HG03280 (cell line): ENCODE measurements around the gene SLC44A1.
"Not testable (repeated sequence)": the region's sequence is repeated elsewhere in the genome, so short reads cannot be mapped to it uniquely, and the experiment has no call there.

Experiments
- ATAC-seq: cut with Tn5 transposase; IDR thresholded peaks from one replicate; pipeline ENCODE4 v1.9.1; 2021; ENCODE audit warnings: mild to moderate bottlenecking, moderate library complexity; ENCODE audit not compliant: unreplicated experiment

The SLC44A1 gene

DNA sequence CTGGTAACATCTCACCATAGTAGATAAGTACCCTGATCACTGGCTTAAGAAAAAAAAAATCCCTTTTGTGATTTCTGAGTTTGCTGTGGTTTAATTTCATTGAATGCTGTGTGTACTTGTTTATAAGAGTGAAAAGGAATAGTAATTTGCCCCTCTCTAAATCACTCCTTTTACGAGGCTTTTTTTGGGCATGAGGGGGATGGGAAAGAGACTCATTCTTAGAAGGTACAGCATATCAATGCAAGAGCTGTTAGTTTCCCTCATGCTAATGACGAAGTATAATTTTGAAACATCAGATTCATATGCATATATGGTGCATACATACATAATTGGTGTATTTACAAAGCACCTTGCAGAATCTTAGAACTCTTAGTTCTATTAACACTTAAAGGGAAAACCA, 2.4 kb upstream of the SLC44A1 start:
- ATAC-seq, result no peak

DNA sequence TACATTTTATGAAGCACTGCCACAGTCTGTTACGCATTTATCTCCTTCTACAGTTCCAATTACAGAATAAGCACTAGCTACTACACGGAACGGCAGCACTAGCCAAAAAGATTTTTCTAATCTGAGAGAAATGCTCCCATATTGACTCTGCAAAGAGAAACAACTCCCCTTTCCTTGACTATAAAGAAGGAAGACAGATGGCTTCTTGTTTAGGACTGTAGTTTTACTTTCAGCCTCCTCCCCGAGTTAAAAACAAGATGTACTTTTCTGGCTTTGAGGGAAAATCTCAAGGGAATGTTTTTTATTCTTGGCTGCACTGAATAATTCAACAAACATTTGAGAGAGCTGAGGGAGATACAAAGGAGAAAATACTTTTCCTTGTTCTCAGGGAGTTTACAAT, 1.9 kb upstream of the SLC44A1 start:
- no peak for ATAC-seq

DNA sequence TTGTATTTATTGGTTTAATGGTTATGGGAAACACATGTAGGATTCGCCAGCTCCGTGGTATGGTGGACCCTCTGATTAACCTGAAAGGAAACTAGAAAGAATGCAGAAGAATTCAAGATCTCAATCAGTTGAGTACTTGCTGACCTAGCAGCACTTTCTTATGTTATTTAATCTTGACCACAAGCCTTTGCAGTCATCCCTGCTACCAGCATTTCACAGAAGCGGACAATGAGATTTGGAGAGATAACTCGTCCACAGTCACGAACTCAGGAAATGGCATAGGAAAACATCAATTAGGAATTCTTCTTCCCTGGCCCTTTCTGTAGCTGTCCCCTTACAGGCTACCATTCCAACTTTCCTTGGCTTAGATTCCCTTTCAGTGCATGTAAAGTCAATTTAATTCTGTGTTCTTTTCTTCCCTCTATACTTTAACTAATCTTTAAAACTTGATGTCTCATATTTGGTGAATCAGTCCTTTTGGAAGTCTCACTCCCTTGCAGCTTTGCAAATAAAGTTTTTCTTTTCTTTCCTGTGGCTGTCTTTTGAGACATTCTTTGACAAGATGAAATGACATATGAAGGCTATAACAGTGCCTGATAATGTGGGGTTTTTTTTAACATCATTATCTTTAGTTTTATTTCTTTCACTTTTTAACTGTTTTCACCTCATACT, 1.3 kb upstream of the SLC44A1 start:
- ATAC-seq, result no peak

GRCh38 chr9:105244734-105245028, 230 bp downstream of the SLC44A1 start:
- ATAC-seq, result peak; percentile 57

DNA sequence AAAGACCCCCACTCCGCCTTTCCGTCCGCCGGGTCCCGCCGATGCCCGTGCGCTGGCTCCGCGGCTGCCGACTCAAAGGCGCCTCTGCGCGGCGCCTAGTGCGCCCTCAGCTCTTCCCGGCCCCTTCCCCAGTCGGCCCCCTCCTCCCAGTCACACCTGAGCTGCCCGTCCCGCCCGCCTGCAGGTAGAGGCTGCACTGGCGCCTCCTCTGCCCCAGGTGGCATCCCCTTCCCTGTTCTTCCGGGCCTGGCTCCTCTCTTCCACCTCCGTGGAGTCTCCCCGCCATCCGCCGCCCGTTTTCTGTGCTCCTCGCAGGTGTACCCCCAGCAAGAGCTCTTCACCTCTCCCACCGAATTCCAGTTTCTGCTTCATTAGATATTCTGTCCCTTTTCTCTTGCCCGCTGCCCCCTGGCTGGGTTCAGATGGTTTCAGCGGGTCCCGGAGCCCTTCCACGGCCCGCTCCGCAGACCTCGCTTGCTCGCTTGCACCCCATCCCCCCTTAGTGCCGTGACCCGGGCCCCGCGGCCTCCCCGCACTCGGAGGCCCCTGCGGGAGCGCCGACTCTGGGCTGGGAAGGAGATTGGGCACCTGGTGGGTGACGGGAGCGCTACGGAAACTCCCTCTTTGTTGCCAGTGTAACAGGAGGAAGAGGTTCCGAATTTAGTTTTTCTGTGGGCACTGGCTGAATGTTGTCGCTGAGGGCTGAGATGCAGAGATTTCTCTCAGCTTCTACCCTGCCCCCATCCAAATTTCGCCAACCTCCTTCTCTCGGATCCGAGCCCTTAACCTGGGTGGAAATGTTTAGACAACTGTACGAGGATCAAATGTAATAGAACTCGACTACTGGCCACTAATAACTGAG, 809 bp downstream of the SLC44A1 start:
- peak; percentile 8 for ATAC-seq

DNA sequence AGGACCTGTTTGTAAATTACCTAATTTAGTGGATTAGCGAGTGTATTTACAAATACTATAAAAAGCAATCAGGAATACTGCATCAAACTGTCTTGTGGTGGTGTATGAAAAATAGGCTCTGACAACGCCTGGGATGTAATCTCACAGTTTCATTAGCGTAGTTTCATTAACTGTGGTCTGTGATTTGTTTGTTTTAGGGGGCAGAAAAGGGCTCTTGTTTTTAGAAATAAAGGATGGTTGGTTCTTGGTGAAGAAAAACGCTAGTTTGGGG, 1.4 kb downstream of the SLC44A1 start:
- no peak for ATAC-seq

GRCh38 chr9:105246656-105247173, 2.3 kb downstream of the SLC44A1 start:
- no peak for ATAC-seq

DNA sequence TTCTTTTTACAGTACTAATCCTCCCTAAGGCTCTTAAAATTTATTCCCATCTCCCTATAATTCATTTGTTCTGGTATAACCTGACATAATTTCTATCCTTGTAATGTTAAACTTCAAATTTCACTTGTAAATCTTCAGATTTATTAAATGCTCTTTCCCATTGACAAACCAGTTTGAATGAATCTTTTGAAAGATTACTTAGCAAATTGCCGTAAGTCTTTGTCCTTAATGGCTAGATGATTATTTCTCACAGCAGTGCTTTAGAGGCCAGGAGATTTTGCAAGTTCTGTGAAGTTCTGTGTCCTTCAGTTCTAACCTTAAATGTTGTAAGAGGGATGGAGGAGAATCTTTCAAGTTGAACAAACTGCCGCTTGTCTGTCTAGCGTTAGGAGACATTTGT, 4.2 kb downstream of the SLC44A1 start:
- ATAC-seq, result no peak

- no peak for ATAC-seq
Measured at GRCh38 chr9:105251133-105251532, 6.7 kb downstream of the SLC44A1 start.

- ATAC-seq, result no peak
Measured at GRCh38 chr9:105251733-105252404, 7.4 kb downstream of the SLC44A1 start.

- ATAC-seq, result no peak
Measured at GRCh38 chr9:105252405-105252756, 7.9 kb downstream of the SLC44A1 start.

DNA sequence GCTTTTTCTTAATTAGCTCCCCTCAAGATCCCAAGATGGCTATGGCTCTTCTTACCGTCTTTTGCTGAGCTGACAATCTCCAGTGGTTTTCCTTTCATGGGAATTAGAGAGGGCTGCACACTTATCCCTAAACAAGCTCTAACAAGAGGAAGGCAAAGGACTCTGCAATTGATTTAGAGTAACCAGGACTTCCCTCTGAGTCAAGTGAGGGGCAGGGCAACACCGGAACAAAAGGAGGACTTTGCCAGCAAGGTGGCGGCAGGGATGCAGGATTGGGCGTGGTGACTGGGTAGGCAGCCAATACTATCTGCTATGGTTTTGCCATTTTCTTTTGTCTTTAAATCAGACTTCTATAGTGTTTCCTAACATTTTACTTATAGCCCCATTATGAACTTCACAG, 9.8 kb downstream of the SLC44A1 start:
- ATAC-seq, result no peak

- ATAC-seq, result no peak
Measured at GRCh38 chr9:105255421-105255820, 11.0 kb downstream of the SLC44A1 start.

DNA sequence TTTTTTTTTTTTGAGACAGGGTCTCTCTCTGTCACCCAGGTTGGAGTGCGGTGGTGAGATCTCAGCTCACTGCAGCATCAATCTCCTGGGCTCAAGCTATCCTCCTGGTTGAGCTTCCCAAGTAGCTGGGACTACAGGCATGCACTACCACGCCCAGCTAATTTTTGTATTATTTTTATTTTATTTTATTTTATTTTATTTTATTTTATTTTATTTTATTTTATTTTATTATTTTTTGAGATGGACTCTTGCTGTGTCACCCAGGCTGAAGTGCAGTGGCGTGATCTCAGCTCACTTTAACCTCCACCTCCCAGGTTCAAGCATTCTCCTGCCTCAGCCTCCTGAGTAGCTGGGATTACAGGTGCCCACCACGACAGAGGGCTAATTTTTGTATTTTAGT, 12.1 kb downstream of the SLC44A1 start:
- not testable (repeated sequence) for ATAC-seq

DNA sequence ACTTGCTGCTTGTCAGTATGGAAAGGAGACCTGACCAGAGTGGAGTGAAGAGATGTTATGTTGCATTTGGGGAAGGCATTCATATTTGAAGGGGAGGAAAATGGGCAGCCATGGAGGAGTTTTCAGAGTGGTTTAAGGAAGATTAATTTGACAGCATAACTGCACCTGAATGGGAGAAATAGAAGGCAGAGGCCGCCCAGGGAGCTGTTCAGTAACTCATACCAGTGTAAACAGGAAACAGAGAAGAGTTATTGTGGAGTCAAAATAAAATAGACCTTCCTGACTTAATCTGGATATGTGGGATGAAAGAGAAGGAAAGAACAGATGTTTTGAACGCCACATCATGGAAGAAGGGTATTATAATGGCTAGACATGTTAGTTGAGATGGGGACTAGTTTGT, 13.4 kb downstream of the SLC44A1 start:
- no peak for ATAC-seq

GRCh38 chr9:105258225-105258737, 13.8 kb downstream of the SLC44A1 start:
- no peak for ATAC-seq

GRCh38 chr9:105259274-105259673, 14.8 kb downstream of the SLC44A1 start:
- ATAC-seq, result peak; percentile 8

DNA sequence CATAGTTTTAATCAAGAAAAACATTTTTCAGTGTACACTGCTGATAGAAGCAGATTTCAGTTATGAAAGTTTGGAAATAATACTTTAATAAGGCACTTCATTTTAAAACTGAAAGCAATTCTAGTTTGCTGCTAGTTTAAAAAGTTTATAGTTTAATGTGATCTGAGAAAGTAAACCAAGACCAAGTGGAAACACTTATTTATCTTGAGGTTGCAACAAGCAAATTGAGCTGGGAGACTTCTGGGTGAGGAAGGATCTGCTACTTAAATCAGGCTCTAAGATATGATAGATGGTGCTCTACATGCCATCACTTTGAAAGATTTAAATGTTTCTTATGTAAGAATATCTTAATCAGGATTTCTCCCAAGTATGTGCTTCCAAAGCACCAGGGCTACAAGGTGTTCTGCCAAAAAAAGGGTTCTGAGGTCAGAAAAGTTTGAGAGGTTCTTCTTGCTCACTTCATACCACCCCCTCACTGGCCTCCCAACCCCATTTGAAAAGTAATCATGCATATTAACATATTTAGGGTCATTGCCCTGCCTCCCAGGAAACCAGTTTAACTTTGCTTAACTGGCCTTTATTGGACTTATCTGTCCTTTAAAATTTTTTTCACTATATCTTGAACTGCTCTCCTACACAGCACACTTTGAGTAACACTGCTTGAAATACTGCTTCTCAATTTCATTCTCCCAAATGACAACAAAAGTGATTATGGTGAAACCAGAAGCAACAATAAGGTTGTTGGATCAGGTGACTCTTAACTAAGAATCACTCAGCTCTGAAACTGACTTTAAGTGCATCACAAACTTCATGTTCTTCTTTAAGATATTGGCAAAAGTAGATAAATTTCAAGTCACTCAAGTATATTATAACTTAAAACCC, 15.5 kb downstream of the SLC44A1 start:
- peak; percentile 44 for ATAC-seq

DNA sequence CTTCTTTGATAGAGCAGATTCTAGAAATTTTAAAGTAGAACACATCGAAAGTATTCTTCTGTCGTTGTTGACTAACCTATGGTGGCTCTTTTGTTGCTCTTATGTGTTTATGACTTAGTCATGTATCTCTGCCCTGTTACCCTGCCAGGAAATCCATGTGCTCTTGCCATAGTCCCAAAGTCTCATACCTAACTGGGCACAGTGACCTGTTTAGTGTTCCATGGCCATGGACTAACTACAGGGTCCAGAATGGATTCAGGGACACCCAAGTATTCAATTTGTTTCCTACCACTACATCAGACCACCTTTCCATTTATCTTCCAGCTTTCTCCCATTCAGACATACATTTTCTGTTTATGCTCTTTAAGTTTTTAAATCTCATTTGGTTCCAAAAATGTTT, 18.0 kb downstream of the SLC44A1 start:
- ATAC-seq, result no peak

GRCh38 chr9:105264380-105264779, 19.9 kb downstream of the SLC44A1 start:
- ATAC-seq, result no peak

DNA sequence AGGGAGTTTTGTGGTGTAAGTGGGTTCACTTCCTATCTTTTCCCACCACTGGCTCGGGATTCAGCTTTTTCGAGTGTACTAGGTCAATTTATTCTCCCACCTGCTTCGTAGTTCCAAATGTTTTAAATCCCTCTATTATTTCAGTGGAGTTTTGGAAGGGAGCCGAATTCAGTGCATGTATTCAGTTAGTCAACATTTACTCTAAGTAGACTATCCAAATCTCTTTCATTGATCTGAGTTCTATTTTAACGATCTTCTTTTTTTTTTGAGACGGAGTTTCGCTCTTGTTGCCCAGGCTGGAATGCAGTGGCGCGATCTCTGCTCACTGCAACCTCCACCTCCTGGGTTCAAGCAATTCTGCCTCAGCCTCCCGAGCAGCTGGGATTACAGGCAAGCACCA, 23.8 kb downstream of the SLC44A1 start:
- not testable (repeated sequence) for ATAC-seq
